Epithelial cell of proximal tubule (primary cell): ENCODE results near the gene NELL1. TPM values are rescaled to one million over a fixed set of nuclear protein-coding genes. Genes with fewer than 3 reads are reported as not detected.

Source experiments
- DNase-seq: peaks from one replicate; pipeline ENCODE4 v3.0.0-alpha.2; 2011; ENCODE audit warnings: low read depth
- H3K4me3 ChIP-seq: 2 replicates; pipeline ENCODE4 v1.5.1; 2011; ENCODE audit warnings: low read depth, mild to moderate bottlenecking, low read length
- total RNA-seq: library from RNA; depleted of rRNA; stranded (reverse); fragments of >200 nt; gene quantifications from 2 replicates; pipeline ENCODE4 v1.2.3, GENCODE V29; 2015
- TF ChIP-seq, protein P1 (sequence below): conservative IDR thresholded peaks from 2 replicates; pipeline ENCODE4 v1.5.1; 2012; ENCODE audit warnings: low read depth, mild to moderate bottlenecking, low read length

The NELL1 gene
- total RNA-seq, 1 donor from 2014 or later = not detected

DNA sequence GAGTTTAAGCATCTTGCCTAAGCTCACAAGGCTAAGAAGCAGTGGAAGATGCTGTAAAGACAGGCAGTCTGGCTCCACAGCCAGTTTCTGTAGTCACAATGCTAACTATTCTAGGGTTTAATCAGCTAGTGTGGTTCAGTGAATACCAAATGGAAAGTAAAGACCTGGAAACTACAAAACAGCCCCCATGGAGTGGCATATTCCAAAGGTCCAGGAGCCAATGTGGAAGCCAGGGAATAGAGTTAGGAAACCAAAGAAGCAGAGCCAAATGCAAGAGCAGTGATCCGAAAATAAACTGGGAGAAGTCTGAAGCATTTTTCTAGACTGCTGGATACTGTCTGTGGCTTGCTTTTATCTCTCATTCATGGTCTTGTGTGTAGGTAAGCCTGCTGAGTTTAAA is 792.3 kb downstream of the NELL1 start:
- H3K4me3 ChIP-seq = no peak overlapping the region
- TF ChIP-seq, protein P1, sequence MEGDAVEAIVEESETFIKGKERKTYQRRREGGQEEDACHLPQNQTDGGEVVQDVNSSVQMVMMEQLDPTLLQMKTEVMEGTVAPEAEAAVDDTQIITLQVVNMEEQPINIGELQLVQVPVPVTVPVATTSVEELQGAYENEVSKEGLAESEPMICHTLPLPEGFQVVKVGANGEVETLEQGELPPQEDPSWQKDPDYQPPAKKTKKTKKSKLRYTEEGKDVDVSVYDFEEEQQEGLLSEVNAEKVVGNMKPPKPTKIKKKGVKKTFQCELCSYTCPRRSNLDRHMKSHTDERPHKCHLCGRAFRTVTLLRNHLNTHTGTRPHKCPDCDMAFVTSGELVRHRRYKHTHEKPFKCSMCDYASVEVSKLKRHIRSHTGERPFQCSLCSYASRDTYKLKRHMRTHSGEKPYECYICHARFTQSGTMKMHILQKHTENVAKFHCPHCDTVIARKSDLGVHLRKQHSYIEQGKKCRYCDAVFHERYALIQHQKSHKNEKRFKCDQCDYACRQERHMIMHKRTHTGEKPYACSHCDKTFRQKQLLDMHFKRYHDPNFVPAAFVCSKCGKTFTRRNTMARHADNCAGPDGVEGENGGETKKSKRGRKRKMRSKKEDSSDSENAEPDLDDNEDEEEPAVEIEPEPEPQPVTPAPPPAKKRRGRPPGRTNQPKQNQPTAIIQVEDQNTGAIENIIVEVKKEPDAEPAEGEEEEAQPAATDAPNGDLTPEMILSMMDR = no peak
- no peak for DNase-seq

DNA sequence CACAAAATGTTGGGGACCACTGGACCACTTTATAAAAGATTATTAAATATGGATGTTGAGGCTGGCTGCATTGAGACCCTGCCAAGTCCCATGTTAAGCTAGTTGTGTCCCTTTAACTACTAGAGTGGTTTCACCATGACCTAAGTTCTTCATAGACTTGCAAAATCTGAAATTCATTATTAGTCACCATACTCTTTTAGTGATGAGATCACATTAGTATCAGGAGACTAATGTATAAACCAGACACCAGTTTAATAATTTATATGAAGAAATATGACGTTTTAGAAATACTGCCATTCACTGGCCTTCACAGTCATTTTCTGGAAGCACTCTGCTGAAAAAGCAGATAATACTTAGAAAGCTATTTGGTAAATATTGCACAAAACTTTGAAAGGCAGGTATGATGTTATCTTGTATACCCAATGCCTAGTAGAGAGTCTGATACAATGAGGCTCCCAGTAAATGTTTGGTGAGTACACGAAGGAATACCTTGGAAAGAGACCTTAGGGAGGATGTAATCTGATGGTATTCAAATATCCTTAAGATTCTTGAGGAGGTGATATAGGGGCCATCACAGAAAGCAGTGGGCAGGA is 795.3 kb downstream of the NELL1 start:
- no peak overlapping the region for H3K4me3 ChIP-seq
- TF ChIP-seq, protein P1 = no peak
- DNase-seq = no peak

DNA sequence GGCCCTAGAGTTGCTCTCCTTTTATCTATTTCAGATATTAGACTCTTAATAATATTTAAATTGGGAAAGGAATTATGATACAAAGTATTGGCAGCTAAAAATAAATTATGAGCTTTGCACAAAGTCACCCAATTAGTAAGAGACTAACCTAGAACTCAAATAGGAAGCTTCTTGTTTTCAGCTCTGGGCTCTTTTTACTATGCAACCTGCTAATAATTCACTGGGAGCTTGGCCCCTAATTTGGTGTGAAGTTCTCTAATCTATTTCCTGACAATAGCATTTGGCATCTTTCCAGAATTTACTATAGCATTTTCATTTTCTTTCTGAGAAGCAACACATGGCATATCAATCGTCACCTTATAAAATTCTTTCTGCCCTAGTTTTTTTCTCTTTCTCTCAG is 795.8 kb downstream of the NELL1 start:
- TF ChIP-seq, protein P1 = no peak
- no peak overlapping the region for H3K4me3 ChIP-seq
- no peak for DNase-seq

DNA sequence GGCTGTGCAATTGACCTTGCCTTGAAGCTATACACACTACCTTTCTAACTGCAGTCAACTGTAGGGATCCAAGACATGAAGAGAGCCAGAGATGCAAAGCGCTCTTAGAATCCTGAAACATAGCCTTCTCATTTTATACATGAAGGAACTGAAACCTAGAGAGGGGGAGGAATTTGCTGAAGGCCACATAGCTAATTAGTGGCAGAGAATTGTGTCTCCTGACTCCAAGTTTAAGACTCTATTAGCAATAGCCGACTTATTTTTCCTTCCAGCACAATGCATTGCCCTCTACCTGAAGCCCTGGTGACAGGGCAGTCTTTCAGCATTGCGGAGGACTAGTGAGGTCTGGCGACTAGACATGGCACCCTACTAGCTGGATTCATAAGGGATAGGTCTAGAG is 796.5 kb downstream of the NELL1 start:
- no peak for DNase-seq
- TF ChIP-seq, protein P1 = no peak
- H3K4me3 ChIP-seq = no peak overlapping the region

DNA sequence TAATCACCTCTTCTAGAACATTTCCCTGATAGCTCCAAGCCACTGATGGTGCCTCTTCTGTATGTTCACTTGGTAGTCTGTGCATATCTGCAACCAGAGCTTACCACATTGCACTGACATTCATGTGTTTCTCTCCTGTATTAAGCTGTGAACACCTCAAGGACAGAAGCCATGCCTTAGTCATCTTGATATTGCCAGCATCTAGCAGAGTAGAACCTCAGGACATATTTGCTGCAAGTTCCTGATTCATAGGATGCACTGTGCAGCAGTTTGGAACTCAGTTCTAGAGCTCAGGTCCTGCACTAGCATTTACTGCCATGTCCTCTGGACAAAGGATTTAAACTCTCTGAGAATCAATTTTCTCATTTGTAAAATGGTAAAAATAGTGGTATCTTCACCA is 801.1 kb downstream of the NELL1 start:
- DNase-seq = no peak
- TF ChIP-seq, protein P1 = no peak
- no peak overlapping the region for H3K4me3 ChIP-seq

DNA sequence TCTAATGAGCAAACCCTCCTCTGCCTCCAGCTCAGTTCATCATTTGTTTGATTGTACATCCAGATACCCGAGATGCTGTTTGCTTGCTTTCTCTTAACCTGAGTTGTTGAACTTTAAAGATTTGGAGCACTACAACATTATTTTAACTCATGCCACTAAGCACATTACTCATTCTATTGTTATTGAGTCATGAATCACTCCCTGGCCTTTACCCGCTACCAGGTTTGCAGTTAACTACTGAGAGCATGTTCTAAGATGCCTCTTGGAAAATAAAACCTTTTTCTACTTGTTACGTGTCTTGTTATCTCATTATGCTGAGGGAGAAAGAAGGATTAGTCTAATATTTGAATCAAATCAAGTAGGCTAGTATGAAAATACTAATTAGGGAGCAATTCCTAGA is 802.9 kb downstream of the NELL1 start:
- TF ChIP-seq, protein P1 = no peak
- DNase-seq = peak; percentile 76
- no peak overlapping the region for H3K4me3 ChIP-seq

DNA sequence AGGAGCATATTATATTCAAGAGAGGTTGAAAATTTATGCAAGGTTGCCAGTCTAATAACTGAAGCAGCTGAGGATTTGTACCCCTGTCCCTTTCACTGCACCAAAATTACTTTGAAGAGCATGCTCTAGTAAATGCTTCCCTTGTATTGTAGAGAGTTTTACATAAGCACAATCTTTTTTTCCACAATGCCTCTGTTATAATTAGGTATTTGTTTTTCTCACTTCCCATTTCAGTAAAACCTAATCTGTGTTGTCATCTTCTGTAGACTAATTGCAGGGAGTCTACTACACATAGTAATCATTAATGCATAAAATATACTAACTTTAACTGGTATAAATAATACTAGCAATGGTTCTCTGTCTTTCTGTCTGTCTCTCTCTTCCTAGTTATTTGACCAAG is 805.1 kb downstream of the NELL1 start:
- H3K4me3 ChIP-seq = no peak overlapping the region
- no peak for DNase-seq
- TF ChIP-seq, protein P1 = no peak
